Ovary (tissue), 9 donors: ENCODE data around the gene NUDT1. TPM values are rescaled to one million over a fixed set of nuclear protein-coding genes. Genes with fewer than 3 reads are reported as not detected.

Experiments used
- DNase-seq, 5 donors: peaks; one replicate each; pipeline ENCODE4 v3.0.0-alpha.2; 2019 to 2020
- H3K27ac ChIP-seq, 2 donors: fragments of 200-600 bp; one replicate each; pipeline versions ENCODE4 v1.5.1 to v1.8.0; 2019 to 2022
- H3K27me3 ChIP-seq: fragments of 200-600 bp; one replicate; pipeline ENCODE4 v1.8.0; 2022
- H3K36me3 ChIP-seq: fragments of 200-600 bp; sonication (generic); one replicate; pipeline ENCODE4 v1.5.1; 2019
- H3K4me1 ChIP-seq: one replicate; pipeline ENCODE4 v1.8.1; 2013; ENCODE audit warnings: mild to moderate bottlenecking, moderate library complexity; ENCODE audit not compliant: insufficient read depth
- H3K4me3 ChIP-seq: fragments of 200-600 bp; sonication (generic); one replicate; pipeline ENCODE4 v1.5.1; 2017
- H3K9me3 ChIP-seq, 2 donors: fragments of 200-600 bp in 1 of 2; sonication (generic) in 1 of 2; one replicate each; pipeline versions ENCODE4 v1.5.1 to v1.8.1; 2013 to 2019; ENCODE audit warnings: mild to moderate bottlenecking in 1 of 2, moderate library complexity in 1 of 2
- CTCF ChIP-seq, 3 donors: fragments of 450-650 bp in 2 of 3; fragments of 200-600 bp in 1 of 3; IDR thresholded peaks; one replicate each; pipeline versions ENCODE4 v1.5.1 to v1.8.0; 2016 to 2022; ENCODE audit warnings: antibody characterized with exemption in 3 of 3, mild to moderate bottlenecking in 1 of 3
- EP300 ChIP-seq: sonication (generic); formaldehyde crosslinking; IDR thresholded peaks from one replicate; pipeline ENCODE4 v1.6.1; 2017; ENCODE audit warnings: antibody characterized with exemption
- POLR2A ChIP-seq: fragments of 450-650 bp; IDR thresholded peaks from one replicate; pipeline ENCODE4 v1.6.1; 2017; ENCODE audit warnings: antibody characterized with exemption, mild to moderate bottlenecking, moderate library complexity
- WGBS, 3 donors: extraction: QIAGEN DNeasy Blood & Tissue Kit in 1 of 3; methylation state at CpG; one replicate each; pipeline versions ENCODE4 v1.1.5 to v1.1.7; 2013 to 2017; 5-methylcytosine and 5-hydroxymethylcytosine counted together
- intact Hi-C, 4 donors: fragments of 100-400 bp; cut with DNase I; formaldehyde crosslinking; loops; one replicate each; pipeline versions ENCODE4 v1.11.0 to v1.15.1; 2022 to 2023
- polyA plus RNA-seq, 2 donors: library from polyadenylated mRNA; stranded (reverse); fragments of 200-250 nt in 1 of 2; fragments of 350-450 nt in 1 of 2; fragmentation: Illumina TruSeq in 1 of 2; extraction: RNeasy Lipid Tissue Mini Kit (QIAGEN cat#74804) in 1 of 2; gene quantifications; one replicate each; pipeline ENCODE4 v1.2.3, GENCODE V29; 2013 to 2014
- total RNA-seq, 7 donors: library from RNA; depleted of rRNA in 2 of 7; stranded (reverse); fragments of >200 nt in 2 of 7; fragmentation: NEBNext Ultra II Directional in 3 of 7; extraction: Animal tissue kit (Norgen Biotek cat#: 25700) in 3 of 7; gene quantifications; one replicate each; pipeline versions ENCODE4 v1.1.0 to v1.2.4, GENCODE V29; 2016 to 2023
- donor health status: DM: no; HTN: no; CAD: no; lungs with moderate emphysema.
- donor health status: DM: no; HTN: no; CAD: no.
- donor health status: Bipolar disorder and iron deficiency.
- donor health status: DM: yes; HTN: yes; CAD: no.
- donor health status: DM: no; HTN: no; CAD: no.
- donor health status: DM: yes; HTN: yes; CAD: no.

The NUDT1 gene
- total and polyA plus RNA-seq, 9 donors, result 2.3 to 15.6 (median 9.1) TPM

- intact Hi-C loops, result loop anchor here in 3 of 4 donors (10.0 kb wide), 3 partner anchors 96 to 616 kb away; no protein-coding TSS in a partner anchor
- Histone ChIP-seq H3K36me3 (no peaks in the 10 kb centered on the region), H3K4me1 (peaks cover 20% of the 10 kb centered on the region), H3K9me3 (no peaks in the 10 kb centered on the region), H3K27ac (no peak overlapping the region), H3K4me3 (no peak overlapping the region), H3K27me3 (no peaks in the 10 kb centered on the region)
- no peak for TF ChIP-seq EP300
- 92 to 97% (median 95%) methylated on average over 10 of the region's 10 CpGs for WGBS, 3 donors
- peak in 1 of 5 donors; percentile 21 for DNase-seq
Observed at GRCh38 chr7:2201128-2201527, 40.9 kb upstream of the NUDT1 start.

GRCh38 chr7:2201686-2202360, 40.2 kb upstream of the NUDT1 start:
- 49 to 62% (median 61%) methylated on average over 31 of the region's 31 CpGs for WGBS, 3 donors
- intact Hi-C loops, result loop anchor here in 3 of 4 donors (10.0 kb wide), 3 partner anchors 97 to 617 kb away; no protein-coding TSS in a partner anchor
- Histone ChIP-seq H3K4me3 (no peak overlapping the region), H3K36me3 (no peaks in the 10 kb centered on the region), H3K27ac (peak overlapping the region in 1 of 2 donors; percentile 13), H3K4me1 (peaks cover 20% of the 10 kb centered on the region), H3K9me3 (no peaks in the 10 kb centered on the region), H3K27me3 (no peaks in the 10 kb centered on the region)
- no peak for TF ChIP-seq CTCF (IDR thresholded peaks at IDR 0.05)
- TF ChIP-seq EP300, result no peak
- TF ChIP-seq POLR2A, result no peak
- peak; percentile 44 to 77 (median 73) for DNase-seq

- Histone ChIP-seq H3K9me3 (no peaks in the 10 kb centered on the region), H3K4me3 (no peak overlapping the region), H3K27ac (peak overlapping the region in 1 of 2 donors; percentile 13), H3K36me3 (no peaks in the 10 kb centered on the region), H3K27me3 (no peaks in the 10 kb centered on the region), H3K4me1 (peaks cover 20% of the 10 kb centered on the region)
- DNase-seq, result peak in 1 of 5 donors; percentile 30
- TF ChIP-seq EP300, result no peak
- no peak for TF ChIP-seq CTCF (IDR thresholded peaks at IDR 0.05)
- TF ChIP-seq POLR2A, result no peak
- WGBS, 3 donors, result 91 to 93% (median 92%) methylated on average over 14 of the region's 14 CpGs
- intact Hi-C loops, result loop anchor here in 3 of 4 donors (10.0 kb wide), 3 partner anchors 98 to 618 kb away; no protein-coding TSS in a partner anchor
Observed at GRCh38 chr7:2202361-2202761, 39.7 kb upstream of the NUDT1 start.

GRCh38 chr7:2202901-2203765, 38.9 kb upstream of the NUDT1 start:
- peak; percentile 53 to 66 (median 60) for DNase-seq
- H3K27me3 ChIP-seq, result no peaks in the 10 kb centered on the region
- no peaks in the 10 kb centered on the region for H3K36me3 ChIP-seq
- TF ChIP-seq CTCF (IDR thresholded peaks at IDR 0.05) (peak in 1 of 3 donors; percentile 21), POLR2A (no peak)
- whole genome bisulfite sequencing, 3 donors, result 70 to 72% (median 71%) methylated on average over 20 of the region's 20 CpGs
- H3K9me3 ChIP-seq, result no peaks in the 10 kb centered on the region
- intact Hi-C loops, result loop anchor here in 3 of 4 donors (10.0 kb wide), 3 partner anchors 98 to 618 kb away; no protein-coding TSS in a partner anchor
- H3K4me1 ChIP-seq, result peaks cover 20% of the 10 kb centered on the region
- H3K27ac ChIP-seq, result peak overlapping the region in 1 of 2 donors; percentile 58
- no peak overlapping the region for H3K4me3 ChIP-seq
